Skeletal muscle cell (primary cell): ENCODE results near the gene STARD8.
"Not testable (repeated sequence)": the region's sequence is repeated elsewhere in the genome, so short reads cannot be mapped to it uniquely, and the experiment has no call there.

Experiments
- DNase-seq: peaks from one replicate; pipeline ENCODE4 v3.0.0-alpha.2; 2010; ENCODE audit warnings: low read depth
- H3K4me3 ChIP-seq: 2 replicates; pipeline ENCODE4 v1.5.1; 2011; ENCODE audit warnings: low read depth, mild to moderate bottlenecking, control low read depth, low read length, moderate library complexity

The STARD8 gene

DNA sequence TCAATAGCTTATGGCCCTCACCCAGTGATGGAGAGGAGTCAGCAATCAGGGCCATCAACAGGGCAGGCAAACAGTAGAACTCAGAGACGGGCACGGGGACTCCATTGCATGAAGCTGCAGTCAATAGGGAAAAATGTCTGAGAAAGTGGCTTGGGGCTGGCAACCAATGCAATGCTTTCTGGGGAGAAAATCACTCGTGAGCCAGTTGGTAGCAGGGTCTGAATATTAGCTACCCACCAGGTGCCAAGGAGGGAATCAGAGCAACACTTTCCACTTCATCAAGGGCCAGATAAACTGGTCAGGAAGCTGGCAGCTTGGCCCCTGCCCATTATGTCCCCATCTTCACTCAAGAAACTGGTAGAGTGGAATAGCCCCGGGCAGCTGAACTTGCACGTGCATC is 80.7 kb downstream of the STARD8 start:
- no peak for DNase-seq
- no peak overlapping the region for H3K4me3 ChIP-seq

- no peak for DNase-seq
- no peak overlapping the region for H3K4me3 ChIP-seq
Observed at GRCh38 chrX:68731254-68731653, 83.8 kb downstream of the STARD8 start.

DNA sequence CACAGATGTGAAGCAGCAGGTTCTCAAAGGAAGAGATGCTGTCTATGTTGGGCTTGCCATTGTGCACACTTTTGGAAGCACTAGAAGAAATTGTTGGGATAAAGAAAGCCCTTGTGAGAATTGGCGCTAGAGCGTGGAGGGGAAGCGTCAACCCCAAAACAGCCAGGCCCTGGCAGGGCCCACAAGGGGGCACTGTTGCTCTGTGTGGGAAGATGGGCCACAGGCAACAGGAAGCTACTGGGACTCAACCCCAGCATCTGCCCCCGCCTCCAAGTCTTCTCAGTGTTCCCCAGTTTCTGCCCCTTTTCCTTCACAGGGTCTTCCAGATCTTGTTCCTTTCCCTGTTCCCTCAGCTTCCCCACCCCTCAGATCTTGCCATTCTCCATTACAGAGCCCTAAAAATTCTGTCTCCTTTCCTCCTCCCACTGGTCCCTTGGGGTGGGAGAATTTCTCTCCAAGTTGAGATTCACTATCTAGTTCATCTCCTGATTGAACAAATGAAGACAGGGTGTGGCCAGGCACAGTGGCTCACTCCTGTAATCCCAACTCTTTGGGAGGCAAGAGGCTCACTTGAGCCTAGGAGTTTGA is 85.5 kb downstream of the STARD8 start:
- DNase-seq: no peak
- H3K4me3 ChIP-seq: no peak overlapping the region

GRCh38 chrX:68735266-68735665 is 87.8 kb downstream of the STARD8 start:
- no peak for DNase-seq

GRCh38 chrX:68741864-68742263 is 94.4 kb downstream of the STARD8 start:
- DNase-seq, H3K4me3 ChIP-seq: not testable (repeated sequence)

More at GRCh38 chrX:68735266-68735665, 87.8 kb downstream of the STARD8 start:
- no peak overlapping the region for H3K4me3 ChIP-seq

DNA sequence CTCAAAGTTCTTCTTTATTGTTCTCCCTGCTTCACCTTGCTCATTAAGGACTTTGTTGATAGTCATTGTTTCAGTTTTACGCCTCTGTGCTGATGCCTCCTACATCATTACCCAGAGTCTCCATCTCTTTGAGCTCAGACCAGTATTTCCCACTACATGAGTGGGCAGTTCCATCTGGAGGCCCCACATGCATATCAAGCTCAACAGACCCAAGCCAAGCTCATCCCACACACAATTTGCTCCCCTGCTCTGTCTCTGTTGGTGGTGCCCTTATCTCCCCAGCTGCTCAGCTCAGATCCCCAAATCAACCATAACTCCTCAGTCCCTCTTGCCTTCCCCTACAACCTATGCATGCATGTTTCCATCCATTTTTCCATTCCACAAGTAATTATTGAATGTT is 96.3 kb downstream of the STARD8 start:
- H3K4me3 ChIP-seq: no peak overlapping the region
- DNase-seq: no peak

GRCh38 chrX:68746988-68747387 is 99.5 kb downstream of the STARD8 start:
- H3K4me3 ChIP-seq: no peak overlapping the region
- DNase-seq: no peak

DNA sequence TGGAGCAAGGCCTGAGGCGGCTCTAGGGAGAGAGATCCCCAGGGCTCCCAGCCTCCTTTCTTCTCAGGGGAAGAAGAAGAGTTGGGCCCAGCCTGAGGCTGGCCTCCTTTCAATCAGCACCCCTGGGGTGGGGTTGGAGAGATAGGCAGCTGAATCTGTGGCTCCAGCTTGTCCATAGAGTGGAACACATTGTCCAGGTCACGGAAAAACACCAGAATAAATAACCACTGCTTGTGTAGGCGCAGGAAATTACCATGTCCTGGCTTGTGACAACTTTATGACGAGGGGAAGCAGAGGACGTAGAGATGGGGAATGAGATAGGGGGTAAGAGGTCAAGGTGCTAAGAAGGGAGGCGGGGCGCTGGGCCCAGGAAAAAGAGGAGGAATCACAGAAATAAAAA is 100.6 kb downstream of the STARD8 start:
- H3K4me3 ChIP-seq: no peak overlapping the region
- no peak for DNase-seq

GRCh38 chrX:68749426-68749825 is 102.0 kb downstream of the STARD8 start:
- no peak for DNase-seq
- no peak overlapping the region for H3K4me3 ChIP-seq

GRCh38 chrX:68750316-68750715 is 102.8 kb downstream of the STARD8 start:
- H3K4me3 ChIP-seq: no peak overlapping the region
- DNase-seq: no peak

- H3K4me3 ChIP-seq: no peak overlapping the region
- no peak for DNase-seq
Observed at GRCh38 chrX:68751372-68751771, 103.9 kb downstream of the STARD8 start.

- no peak for DNase-seq
- no peak overlapping the region for H3K4me3 ChIP-seq
Observed at GRCh38 chrX:68753218-68753617, 105.8 kb downstream of the STARD8 start.

- H3K4me3 ChIP-seq: no peak overlapping the region
- no peak for DNase-seq
Observed at GRCh38 chrX:68754406-68754805, 106.9 kb downstream of the STARD8 start.

DNA sequence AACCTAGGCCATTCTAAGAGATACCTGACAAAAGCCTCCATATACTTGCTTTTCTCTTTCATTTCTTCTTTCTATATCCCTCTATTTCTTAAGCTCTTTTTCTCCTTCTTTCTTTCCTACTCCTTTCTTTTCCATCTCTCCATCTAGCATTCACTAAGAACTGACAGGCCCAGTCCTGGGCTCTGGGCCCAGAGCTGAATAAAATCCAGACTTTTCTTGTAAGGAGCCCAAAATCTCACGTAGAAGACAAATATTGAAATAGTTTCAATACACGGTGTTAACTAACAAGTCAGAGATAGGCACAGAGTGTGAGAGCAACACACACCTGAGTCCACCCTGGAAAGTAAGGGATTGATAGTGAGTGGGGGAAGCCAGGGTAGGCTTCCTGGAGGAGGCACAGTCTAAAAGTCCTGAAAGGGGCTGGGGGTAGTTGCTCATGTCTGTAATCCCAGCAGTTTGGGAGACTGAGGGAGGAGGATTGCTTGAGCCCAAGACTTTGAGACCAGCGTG is 108.2 kb downstream of the STARD8 start:
- no peak for DNase-seq
- H3K4me3 ChIP-seq: no peak overlapping the region

- DNase-seq: no peak
- no peak overlapping the region for H3K4me3 ChIP-seq
Observed at GRCh38 chrX:68757331-68757730, 109.9 kb downstream of the STARD8 start.

GRCh38 chrX:68757731-68758130 is 110.3 kb downstream of the STARD8 start:
- no peak overlapping the region for H3K4me3 ChIP-seq
- DNase-seq: no peak

DNA sequence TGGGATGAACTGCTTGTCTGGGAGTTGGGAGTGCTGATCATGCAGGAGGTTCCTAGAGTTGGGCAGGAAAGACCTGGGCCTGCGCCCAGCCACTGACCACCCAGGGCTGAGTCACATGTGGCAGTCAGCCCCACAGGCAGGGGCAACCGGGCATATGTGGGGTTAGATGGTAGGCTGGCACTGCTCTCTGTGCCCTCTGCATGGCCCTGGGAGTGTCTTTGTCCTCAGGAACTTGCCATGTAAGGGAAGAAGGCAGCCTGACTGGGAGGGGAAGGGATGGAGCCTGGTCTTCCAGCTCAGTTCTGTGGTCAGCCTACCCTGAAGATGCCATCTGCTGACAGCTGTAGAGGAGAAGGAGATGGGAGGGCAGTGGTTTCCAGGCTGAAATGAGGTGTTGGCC is 111.2 kb downstream of the STARD8 start:
- H3K4me3 ChIP-seq: no peak overlapping the region
- no peak for DNase-seq

- H3K4me3 ChIP-seq: no peak overlapping the region
- no peak for DNase-seq
Observed at GRCh38 chrX:68761086-68761485, 113.6 kb downstream of the STARD8 start.

DNA sequence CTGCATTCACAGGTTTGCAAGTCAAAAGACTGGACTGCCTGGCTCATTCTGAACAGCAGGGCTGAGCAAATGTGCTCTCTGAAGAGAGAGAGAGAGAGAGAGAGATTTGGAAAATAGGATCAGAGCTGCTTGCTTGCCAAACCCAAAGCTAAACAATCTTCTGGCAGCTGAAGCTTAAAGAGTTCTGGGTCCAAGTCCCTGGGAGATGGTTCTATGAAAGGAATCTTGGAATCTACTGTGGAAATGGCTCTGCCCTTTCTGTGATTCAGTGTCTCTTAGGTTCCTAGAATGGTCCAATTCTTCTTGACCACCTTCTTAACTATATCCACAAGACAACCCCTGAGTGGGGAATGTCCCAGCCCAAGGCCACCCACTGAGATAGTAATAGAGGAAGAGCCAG is 115.3 kb downstream of the STARD8 start:
- DNase-seq: no peak

GRCh38 chrX:68763481-68763880 is 116.0 kb downstream of the STARD8 start:
- no peak overlapping the region for H3K4me3 ChIP-seq
- DNase-seq: no peak

More for the DNA sequence above, 115.3 kb downstream of the STARD8 start:
- no peak overlapping the region for H3K4me3 ChIP-seq
